Prostate gland (tissue), 2 donors: Measurements from ENCODE around the gene RAB42. TPM values are rescaled to one million over a fixed set of nuclear protein-coding genes. Genes with fewer than 3 reads are reported as not detected.

ENCODE experiments used
- DNase-seq: peaks from one replicate; pipeline ENCODE4 v3.0.0-alpha.2; 2019; ENCODE audit warnings: low spot score
- H3K27ac ChIP-seq, 2 donors: fragments of 200-600 bp; sonication (generic); 2 replicates each; pipeline ENCODE4 v1.5.1; 2017 to 2019
- H3K27me3 ChIP-seq: fragments of 200-600 bp; sonication (generic); replicated peaks from 2 replicates; pipeline ENCODE4 v1.5.1; 2019; ENCODE audit not compliant: insufficient read depth
- H3K36me3 ChIP-seq, 2 donors: fragments of 200-600 bp; sonication (generic); 1 replicate in 1 of 2; 2 replicates in 1 of 2; pipeline versions ENCODE4 v1.5.1 to v1.8.1; 2017 to 2019
- H3K4me1 ChIP-seq: fragments of 200-600 bp; sonication (generic); replicated peaks from 2 replicates; pipeline ENCODE4 v1.5.1; 2019
- H3K4me3 ChIP-seq, 2 donors: fragments of 200-600 bp; sonication (generic); 2 replicates each; pipeline ENCODE4 v1.5.1; 2017 to 2019
- H3K9me3 ChIP-seq: fragments of 200-600 bp; sonication (generic); 2 replicates; pipeline ENCODE4 v1.5.1; 2017
- POLR2A ChIP-seq: fragments of 450-650 bp; IDR thresholded peaks from one replicate; pipeline ENCODE4 v1.6.1; 2016; ENCODE audit warnings: antibody characterized with exemption, mild to moderate bottlenecking
- POLR2AphosphoS5 ChIP-seq: sonication (generic); formaldehyde crosslinking; IDR thresholded peaks from one replicate; pipeline ENCODE4 v1.6.1; 2017; ENCODE audit warnings: antibody characterized with exemption
- WGBS: methylation state at CpG from one replicate; pipeline ENCODE4 v1.1.5; 2018; 5-methylcytosine and 5-hydroxymethylcytosine counted together
- intact Hi-C: fragments of 100-400 bp; cut with DNase I; formaldehyde crosslinking; loops from one replicate; pipeline ENCODE4 v1.14.2; 2022
- total RNA-seq, 2 donors: library from RNA; depleted of rRNA; stranded (reverse); fragments of >200 nt; gene quantifications; one replicate each; pipeline ENCODE4 v1.1.0, GENCODE V29; 2016
- TF ChIP-seq, protein P1 (sequence below), 4 experiments: fragments of 200-600 bp in 2 of 4; fragments of 450-650 bp in 2 of 4; sonication (generic) in 2 of 4; IDR thresholded peaks; 1 replicate in 3 of 4; 2 replicates in 1 of 4; pipeline ENCODE4 v1.5.1; 2016 to 2019; ENCODE audit warnings: antibody characterized with exemption in 4 of 4, mild to moderate bottlenecking in 2 of 4, moderate library complexity in 2 of 4

Gene RAB42
- total RNA-seq, 2 donors from 2014 or later: 0.34 to 1.9 TPM

DNA sequence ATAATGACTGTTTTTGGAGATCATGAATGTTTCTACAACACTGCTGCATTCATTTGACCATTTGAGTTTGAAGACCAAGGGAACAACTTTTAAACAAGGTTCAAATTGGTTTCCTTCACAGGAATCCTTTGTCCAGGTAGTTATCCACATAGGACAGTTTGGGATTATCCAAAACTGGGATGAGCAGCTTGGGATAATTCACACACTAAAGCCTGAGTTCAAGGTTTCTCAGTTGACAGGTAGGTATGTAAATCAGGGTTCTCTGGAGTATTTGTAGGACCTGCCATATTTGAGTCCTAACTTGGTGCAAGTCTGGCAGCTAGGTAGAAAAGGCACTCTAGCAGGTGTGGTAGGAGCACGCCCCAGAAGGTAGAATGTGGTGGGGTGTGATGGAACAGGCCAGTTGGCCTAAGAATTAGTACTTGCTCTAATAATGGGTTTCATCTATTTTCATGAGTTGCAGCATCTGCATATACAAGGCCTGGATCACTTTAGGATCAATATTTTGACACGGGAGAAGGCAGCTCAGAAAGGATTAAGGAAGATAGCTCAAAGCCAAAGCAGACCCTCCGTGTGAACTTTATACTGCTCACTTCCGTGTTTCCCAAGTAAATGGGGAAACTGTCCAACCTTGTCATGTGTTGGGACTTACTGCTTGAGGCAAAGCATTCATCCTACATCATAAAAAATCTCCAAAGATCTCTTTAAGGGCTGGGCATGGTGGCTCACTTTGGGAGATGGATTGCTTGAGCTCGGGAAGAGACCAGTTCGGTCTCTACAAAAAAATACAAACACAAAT, 14.1 kb upstream of the RAB42 start:
- H3K27me3 ChIP-seq: no peaks in the 10 kb centered on the region
- no peak overlapping the region for H3K4me3 ChIP-seq
- H3K36me3 ChIP-seq: peaks cover 0 to 21% of the 10 kb centered on the region in 2 donors
- WGBS: 65% methylated on average over 6 of the region's 6 CpGs
- peaks cover 3% of the 10 kb centered on the region for H3K4me1 ChIP-seq
- TF ChIP-seq POLR2AphosphoS5 (no peak), POLR2A (no peak)
- TF ChIP-seq, protein P1, sequence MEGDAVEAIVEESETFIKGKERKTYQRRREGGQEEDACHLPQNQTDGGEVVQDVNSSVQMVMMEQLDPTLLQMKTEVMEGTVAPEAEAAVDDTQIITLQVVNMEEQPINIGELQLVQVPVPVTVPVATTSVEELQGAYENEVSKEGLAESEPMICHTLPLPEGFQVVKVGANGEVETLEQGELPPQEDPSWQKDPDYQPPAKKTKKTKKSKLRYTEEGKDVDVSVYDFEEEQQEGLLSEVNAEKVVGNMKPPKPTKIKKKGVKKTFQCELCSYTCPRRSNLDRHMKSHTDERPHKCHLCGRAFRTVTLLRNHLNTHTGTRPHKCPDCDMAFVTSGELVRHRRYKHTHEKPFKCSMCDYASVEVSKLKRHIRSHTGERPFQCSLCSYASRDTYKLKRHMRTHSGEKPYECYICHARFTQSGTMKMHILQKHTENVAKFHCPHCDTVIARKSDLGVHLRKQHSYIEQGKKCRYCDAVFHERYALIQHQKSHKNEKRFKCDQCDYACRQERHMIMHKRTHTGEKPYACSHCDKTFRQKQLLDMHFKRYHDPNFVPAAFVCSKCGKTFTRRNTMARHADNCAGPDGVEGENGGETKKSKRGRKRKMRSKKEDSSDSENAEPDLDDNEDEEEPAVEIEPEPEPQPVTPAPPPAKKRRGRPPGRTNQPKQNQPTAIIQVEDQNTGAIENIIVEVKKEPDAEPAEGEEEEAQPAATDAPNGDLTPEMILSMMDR (IDR thresholded peaks at IDR 0.05): no peak
- H3K27ac ChIP-seq: no peak overlapping the region
- intact Hi-C loops: no loop called here
- no peak for DNase-seq
- H3K9me3 ChIP-seq: no peaks in the 10 kb centered on the region

DNA sequence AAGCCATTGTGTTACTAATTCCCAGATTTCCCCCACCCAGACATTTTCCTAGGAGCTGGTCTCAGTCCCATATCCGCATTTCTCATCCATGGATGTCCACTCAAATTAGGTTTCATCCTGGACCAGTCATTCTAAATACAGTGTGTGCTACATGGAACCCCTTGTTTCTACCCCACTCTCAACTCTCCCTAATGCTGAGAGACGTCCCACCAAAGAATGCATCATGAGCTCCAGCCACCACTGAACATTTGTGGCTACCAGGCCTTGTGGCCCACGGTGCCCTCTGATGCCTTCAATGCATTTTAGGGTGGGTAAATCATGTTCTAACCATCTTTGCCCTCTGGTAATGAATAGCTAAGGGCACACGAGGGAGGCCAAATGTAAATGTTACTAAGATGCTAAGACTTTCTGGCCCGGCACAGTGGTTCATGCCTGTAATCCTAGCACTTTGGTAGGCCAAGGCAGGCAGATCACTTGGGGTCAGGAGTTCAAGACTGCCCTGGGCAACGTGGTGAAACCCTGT, 13.3 kb upstream of the RAB42 start:
- H3K27me3 ChIP-seq: no peaks in the 10 kb centered on the region
- H3K4me1 ChIP-seq: peaks cover 3% of the 10 kb centered on the region
- no peaks in the 10 kb centered on the region for H3K9me3 ChIP-seq
- DNase-seq: no peak
- no peak overlapping the region for H3K27ac ChIP-seq
- 74% methylated on average over 6 of the region's 6 CpGs for WGBS
- H3K36me3 ChIP-seq: peaks cover 0 to 16% of the 10 kb centered on the region in 2 donors
- TF ChIP-seq POLR2AphosphoS5: no peak
- TF ChIP-seq, protein P1 (IDR thresholded peaks at IDR 0.05): no peak
- TF ChIP-seq POLR2A: no peak
- H3K4me3 ChIP-seq: no peak overlapping the region
- intact Hi-C loops: no loop called here

- Histone ChIP-seq H3K4me3 (no peak overlapping the region), H3K27me3 (no peaks in the 10 kb centered on the region), H3K27ac (no peak overlapping the region), H3K9me3 (no peaks in the 10 kb centered on the region), H3K4me1 (peaks cover 3% of the 10 kb centered on the region), H3K36me3 (peaks cover 0 to 16% of the 10 kb centered on the region in 2 donors)
- 90% methylated on average over 1 of the region's 1 CpG for WGBS
- no peak for DNase-seq
- intact Hi-C loops: no loop called here
- TF ChIP-seq POLR2A: no peak
These were observed 12.7 kb upstream of the RAB42 start for GRCh38 chr1:28579401-28579800.

GRCh38 chr1:28580722-28581530, 11.1 kb upstream of the RAB42 start:
- Histone ChIP-seq H3K27ac (peak overlapping the region; percentile 84), H3K27me3 (no peaks in the 10 kb centered on the region), H3K36me3 (peaks cover 0 to 16% of the 10 kb centered on the region in 2 donors), H3K4me1 (peaks cover 3% of the 10 kb centered on the region), H3K4me3 (peak overlapping the region; percentile 75 to 83), H3K9me3 (no peaks in the 10 kb centered on the region)
- WGBS: under 1% methylated on average over 25 of the region's 26 CpGs
- TF ChIP-seq POLR2A (no peak), POLR2AphosphoS5 (no peak)
- TF ChIP-seq, protein P1 (IDR thresholded peaks at IDR 0.05): no peak
- peak; percentile 31 for DNase-seq
- intact Hi-C loops: loop anchor here (2.0 to 10.0 kb wide), 3 partner anchors 28 to 64 kb away; partner anchors contain the start of genes RNU11, TAF12 and TRNAU1AP
